GM20431 (cell line): ENCODE measurements around the gene TNFRSF1A.

ENCODE experiments used
- in situ Hi-C: fragments of 300-500 bp; cut with MseI, MboI; formaldehyde crosslinking; loops from one replicate; pipeline ENCODE4 v1.15.0; 2020; ENCODE audit warnings: low sequenced_read_pairs; ENCODE audit not compliant: unreplicated experiment

The TNFRSF1A gene

GRCh38 chr12:6375269-6376078 is 33.6 kb upstream of the TNFRSF1A start, which contains the start of gene SCNN1A:
Gene SCNN1A (minus strand): TSS chr12:6375563. CDS start chr12:6374783, 780 bp downstream.
- in situ Hi-C loops: no loop called here

DNA sequence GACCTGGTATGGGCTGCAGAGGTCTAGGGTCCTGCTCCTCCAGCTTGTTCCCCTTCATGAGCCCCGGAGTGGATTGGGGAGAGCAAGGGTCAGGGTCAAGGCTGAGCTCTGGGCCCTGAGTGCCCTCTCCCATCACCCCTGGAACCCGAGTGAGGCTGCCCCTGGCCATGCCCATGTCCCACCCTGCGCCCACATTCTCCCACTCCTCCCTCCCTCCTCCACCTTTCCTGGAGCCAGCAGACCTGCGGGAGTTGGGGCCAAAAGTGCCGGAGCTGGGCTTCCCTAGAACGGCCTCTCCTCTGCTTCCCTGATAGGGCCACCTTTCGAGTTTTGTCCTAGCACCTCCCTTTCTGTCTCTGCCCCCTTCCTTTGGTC is 32.9 kb upstream of the TNFRSF1A start:
- in situ Hi-C loops: no loop called here

DNA sequence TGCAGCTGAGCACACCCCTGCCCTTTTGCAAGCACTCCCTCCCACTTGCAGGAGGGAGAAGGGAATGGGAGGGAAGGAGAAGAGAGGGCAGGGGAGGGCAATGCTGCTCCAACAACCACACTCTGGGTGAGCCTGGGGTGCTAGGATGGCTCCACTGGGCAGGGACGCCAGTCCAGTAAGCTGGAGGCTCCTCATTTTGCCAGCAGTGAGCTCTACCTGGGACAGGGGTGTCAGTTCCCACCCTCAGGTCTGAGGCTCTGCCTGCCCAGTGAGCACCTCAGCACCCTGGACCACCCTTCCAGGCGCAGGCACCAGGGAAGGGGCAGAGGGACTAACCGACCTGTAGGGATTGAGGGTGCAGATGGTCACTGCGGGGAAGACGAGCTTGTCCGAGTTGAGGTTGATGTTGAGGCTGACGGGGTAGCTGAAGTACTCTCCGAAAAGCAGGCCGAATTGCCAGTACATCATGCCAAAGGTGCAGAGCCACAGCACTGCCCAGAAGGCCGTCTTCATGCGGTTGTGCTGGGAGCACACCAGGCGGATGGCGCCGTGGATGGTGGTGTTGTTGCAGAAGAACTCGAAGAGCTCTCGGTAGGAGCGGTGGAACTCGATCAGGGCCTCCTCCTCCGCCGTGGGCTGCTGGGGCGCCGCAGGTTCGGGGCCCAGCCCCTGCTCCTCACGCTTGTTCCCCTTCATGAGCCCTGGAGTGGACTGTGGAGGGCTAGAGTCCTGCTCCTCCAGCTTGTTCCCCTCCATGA is 32.3 kb upstream of the TNFRSF1A start:
- in situ Hi-C loops: no loop called here

GRCh38 chr12:6373022-6373787 is 31.3 kb upstream of the TNFRSF1A start:
- in situ Hi-C loops: no loop called here

DNA sequence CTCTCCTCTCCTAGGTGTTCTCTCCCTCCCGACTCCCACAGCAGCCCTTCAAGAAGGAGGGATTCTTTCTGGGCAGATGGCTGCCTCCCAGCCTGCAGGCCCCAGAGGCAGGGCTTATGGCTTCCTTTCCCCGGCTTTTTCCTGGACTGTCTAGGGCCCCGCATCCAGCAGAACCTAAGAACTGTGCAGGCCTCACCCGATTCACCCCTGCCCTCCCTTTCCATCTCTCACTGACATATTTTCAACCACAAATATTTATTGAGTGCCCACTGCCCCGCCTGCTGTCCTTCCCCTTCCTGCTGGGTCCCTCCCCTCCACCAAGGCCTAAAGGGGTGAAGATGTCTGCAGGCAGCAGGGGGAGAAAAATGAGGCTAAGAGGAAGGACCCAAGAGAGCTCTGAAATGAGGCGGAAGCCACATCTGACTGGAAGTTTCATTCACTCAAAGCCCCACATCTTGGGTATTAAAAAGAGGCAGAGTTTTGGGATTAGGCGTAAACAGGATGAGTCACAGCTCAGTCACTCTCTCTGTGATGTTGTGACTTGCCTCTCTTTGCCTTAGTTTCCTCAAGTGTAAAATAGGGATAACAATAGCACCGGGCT is 30.6 kb upstream of the TNFRSF1A start:
- in situ Hi-C loops: no loop called here

DNA sequence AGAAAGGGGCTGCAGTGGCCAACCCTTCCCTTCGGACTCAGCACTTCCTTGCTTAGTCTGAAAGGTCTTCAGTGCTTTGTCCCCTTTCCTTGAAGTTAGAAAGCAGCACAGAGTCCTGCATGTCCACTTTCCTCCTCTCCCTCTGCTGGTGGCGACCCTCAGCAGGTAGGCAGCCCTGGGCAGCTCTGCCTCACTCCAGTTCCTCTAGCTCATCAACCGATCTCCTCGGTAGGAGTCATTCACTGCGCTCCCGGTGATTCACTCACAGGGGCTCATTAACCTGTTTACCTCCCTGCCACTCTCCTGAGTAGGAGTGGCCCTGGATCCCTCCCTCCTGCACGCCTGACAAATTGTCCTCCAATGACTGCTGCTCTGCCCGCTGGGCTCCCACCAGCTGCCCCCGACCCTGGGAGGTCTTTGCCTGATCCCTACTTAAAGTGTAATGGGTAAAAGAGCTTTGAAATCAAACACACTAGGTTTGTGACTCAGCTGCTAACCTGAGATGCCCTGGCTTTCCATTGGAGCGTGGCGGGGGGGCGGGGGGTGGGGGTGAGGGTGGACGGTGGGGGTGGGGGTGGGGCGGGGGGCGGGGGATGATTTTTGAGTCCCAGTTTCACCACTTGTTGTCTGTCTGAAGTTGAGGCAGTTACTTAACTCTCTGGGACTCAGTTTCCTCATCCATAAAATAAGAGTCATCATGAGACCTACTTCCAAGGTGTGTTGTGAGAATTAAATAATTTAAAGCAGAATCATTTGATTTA is 29.3 kb upstream of the TNFRSF1A start:
- in situ Hi-C loops: no loop called here

DNA sequence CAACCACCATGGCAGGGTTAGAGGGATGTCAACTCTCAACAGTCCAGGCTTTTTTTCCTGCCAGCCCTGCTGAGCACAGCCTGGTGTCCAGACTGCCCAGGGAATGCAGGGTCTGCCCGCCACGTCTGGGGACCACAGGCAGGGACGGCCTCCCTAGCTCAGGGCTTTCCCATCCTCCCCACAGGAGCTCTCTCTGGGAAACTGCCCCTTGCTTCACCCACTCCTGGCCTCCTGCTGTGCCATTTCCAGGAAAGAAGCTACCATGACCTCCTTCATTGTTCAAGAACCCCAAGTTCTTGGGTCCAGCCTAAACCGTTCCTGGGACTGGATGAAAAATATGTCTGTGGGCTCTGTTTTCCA is 28.7 kb upstream of the TNFRSF1A start:
- in situ Hi-C loops: no loop called here

- in situ Hi-C loops: no loop called here
Observed at GRCh38 chr12:6369916-6370575, 28.2 kb upstream of the TNFRSF1A start.

DNA sequence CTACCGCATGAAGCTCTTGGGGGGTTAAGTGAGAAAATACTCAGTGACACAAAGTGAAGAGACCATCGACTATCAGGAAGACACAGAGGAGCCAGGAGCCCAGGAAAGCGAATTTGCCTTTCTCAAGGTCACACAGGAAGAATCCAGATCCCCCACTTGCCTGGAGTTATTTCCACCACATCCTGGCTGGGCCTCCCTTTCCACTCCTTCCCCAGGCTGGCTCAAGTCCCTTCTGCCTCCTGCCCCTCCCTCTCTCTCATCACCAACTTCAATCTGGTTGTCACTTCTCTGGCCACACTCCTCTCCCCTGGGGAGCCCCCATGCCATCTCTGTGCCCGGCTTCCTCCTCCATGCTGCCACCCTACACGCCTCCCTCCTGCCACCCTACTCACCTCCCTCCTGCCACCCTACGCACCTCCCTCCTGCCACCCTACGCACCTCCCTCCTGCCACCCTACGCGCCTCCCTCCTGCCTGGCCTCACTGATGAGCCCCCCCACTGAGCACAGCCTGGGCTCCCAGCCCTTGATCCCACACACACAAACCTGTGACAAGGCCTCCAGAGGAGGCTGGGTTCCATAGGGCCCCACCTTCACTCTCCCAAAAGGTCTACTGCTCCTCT is 27.1 kb upstream of the TNFRSF1A start:
- in situ Hi-C loops: no loop called here

GRCh38 chr12:6367969-6368892 is 26.4 kb upstream of the TNFRSF1A start:
- in situ Hi-C loops: no loop called here

DNA sequence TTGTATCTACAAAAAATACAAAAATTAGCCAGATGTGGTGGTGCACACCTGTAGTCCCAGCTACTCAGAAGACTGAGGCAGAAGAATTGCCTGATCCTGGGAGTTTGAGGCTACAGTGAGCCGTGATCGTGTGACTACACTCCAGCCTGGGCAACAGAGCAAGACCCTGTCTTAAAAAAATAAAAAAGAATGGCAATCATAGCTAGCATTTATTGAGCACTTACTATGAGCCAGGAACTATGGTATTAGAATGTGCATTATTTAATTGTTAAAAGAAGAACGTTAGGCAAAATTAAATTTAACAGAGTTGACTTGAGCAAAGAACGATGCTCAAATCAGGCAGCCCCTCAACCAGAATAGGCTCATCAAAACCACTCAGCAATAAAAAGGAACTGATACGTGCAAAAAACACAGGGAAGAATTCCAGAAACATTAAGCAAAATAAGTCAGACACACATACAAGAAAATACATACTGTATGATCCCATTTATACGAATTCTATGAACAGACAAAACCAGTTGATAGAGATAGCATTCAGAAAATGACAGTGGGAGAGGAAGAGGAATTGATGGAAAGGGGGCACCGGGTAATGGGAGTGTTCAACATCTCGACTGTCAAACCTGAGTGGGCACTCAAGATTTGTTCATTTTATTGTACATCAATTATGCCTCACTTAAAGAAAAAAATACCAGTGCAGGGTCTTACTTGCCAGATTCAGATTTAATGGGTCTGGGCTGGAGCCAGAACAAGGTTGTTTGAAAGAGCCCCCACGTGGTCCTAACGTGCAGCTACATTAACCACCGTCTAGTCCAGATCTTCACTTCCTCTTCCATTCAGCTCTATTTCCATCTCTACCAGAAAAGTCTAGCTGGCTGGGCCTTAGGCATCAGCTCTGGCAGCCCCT is 25.4 kb upstream of the TNFRSF1A start:
- in situ Hi-C loops: no loop called here

- in situ Hi-C loops: no loop called here
Observed at GRCh38 chr12:6364044-6364374, 22.1 kb upstream of the TNFRSF1A start.

DNA sequence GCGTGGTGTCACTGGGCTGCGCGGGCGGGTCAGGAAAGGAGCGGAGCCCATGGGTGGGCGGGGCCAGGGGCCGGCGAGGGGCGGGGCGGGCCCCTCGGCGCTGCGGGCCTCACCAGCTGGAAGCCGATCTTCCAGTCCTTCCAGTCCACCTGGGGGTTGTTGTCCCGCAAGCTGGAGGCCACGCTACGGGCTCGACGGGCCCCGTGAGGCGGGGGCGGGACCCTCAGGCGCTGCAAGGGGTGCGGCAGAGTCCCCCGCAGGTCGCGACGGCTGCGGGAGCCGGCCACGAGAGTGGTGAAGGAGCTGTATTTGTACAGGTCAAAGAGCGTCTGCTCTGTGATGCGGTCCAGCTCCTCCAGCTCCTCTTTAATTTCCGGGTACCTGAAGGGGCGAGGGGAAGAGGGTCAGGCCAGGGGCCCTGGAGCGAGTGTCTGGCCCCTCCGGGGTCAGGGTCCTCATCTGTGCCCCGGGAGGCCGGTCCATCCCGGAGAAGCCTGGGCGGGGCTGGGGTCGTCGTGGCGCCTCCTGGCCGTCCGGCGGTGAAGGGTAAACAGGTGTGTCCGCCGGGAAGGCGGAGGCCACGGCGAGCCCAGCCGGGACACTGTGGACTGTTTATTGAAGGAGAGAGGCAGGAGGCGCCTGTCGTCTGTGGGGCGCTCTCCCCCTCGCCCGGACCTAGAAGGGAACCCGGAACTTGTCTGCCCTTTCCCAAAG is 21.6 kb upstream of the TNFRSF1A start:
- in situ Hi-C loops: no loop called here

DNA sequence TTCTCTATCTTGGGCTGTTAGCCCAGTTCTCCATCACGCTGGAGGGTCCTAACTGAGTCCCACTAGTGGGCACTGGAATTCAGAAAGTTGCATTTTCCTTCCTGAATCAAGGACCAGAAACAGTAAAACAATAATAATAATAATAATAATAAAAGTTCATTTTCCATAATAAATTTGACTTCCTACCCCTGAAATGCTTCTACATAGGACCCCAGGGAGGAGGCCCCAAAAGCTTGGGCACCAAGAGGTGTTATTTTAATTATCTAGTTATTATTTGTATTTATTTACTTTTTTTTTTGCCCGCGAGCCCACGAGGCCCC is 21.1 kb upstream of the TNFRSF1A start:
- in situ Hi-C loops: no loop called here

- in situ Hi-C loops: no loop called here
Observed at GRCh38 chr12:6362403-6362802, 20.5 kb upstream of the TNFRSF1A start.

DNA sequence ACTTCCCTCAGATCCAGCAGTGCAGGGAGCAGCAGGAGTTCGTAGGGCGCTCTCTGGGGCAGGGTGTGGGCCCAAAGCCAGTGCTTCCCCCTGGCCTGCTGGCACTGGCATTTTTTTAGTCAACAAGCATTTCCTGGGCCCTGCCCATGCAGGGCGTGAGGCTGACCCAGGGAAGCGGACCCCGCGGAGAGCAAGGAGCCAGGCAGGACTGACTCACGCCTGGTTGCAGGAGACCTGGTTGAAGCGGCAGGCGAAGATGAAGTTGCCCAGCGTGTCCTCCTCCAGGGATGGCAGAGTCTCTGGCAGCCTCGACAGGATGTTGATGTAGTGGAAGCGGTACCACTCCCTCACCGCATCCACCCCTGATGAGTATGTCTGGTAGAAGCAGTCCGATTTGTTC is 20.0 kb upstream of the TNFRSF1A start:
- in situ Hi-C loops: no loop called here
